GM23248 (cell line): ENCODE data around the gene HIBADH.

Experiments used
- EZH2 ChIP-seq: fragments of 200-600 bp; sonication (generic); IDR thresholded peaks from 2 replicates; pipeline ENCODE4 v1.6.1; 2018; ENCODE audit warnings: antibody characterized with exemption, mild to moderate bottlenecking; ENCODE audit not compliant: insufficient read depth, poor library complexity, severe bottlenecking
- EZH2phosphoT487 ChIP-seq: fragments of 200-600 bp; sonication (generic); IDR thresholded peaks from 2 replicates; pipeline ENCODE4 v1.6.1; 2018; ENCODE audit warnings: antibody characterized with exemption, moderate library complexity, mild to moderate bottlenecking, low read depth; ENCODE audit not compliant: insufficient read depth

DNA sequence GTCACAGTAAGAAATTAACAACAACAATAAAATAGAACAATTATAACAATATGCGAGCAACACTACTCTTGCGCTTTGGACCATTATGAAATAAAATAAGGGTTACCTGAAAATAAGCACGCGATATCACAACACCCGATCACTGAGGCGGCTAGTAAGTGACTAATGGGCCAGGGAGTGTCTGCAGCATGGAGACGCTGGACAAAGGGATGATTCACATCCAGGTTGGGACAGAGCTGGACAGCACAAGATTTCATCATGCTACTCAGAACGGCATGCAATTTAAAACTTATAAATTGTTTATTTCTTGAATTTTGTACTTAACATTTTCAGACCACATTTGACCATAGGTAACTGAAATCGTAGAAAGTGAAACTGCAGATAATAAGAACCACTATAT, 15.6 kb downstream of the HIBADH start:
- TF ChIP-seq EZH2 (no peak), EZH2phosphoT487 (no peak)
